ENCODE data around the gene RNF180. TPM values are rescaled to one million over a fixed set of nuclear protein-coding genes. Genes with fewer than 3 reads are reported as not detected.

Gene RNF180
- total RNA-seq, 4 donors from 2014 or later: 6.0 to 13.1 (median 10.1) TPM

DNA sequence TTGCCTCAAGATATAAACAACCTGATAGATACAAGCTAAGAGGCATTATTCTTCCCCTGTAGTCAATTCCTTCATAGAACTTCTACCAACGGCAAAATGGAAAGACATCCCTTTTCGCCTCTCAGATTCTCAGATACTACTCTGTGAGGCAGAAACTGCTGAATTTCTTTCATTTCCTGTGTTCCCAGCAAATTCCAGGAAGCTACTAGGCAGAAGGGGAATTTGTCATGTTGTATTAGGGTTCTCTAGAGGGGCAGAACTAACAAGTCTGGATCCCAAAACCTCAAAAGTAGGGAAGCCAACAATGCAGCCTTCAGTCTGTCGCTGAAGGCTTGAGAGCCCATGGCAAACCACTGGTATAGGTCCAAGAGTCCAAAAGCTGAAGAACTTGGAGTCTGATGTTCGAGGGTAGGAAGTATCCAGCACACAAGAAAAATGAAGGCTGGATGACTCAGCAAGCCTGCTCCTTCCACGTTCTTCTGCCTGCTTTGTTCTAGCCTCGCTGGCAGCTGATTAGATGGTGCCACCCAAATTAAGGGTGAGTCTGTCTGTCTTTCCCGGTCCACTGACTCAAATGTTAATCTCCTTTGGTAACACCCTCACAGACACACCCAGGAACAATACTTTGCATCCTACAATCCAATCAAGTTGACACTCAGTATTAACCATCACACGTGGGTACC lies 15.2 kb downstream of the RNF180 start:
- H3K9me3 ChIP-seq: no peaks in the 10 kb centered on the region
- H3K4me3 ChIP-seq: no peak overlapping the region
- no peaks in the 10 kb centered on the region for H3K36me3 ChIP-seq
- peaks cover 0 to 8% (median 0%) of the 10 kb centered on the region in 4 donors for H3K4me1 ChIP-seq
- TF ChIP-seq POLR2A (IDR thresholded peaks at IDR 0.05) (no peak), EP300 (IDR thresholded peaks at IDR 0.05) (no peak)
- TF ChIP-seq, protein P1, sequence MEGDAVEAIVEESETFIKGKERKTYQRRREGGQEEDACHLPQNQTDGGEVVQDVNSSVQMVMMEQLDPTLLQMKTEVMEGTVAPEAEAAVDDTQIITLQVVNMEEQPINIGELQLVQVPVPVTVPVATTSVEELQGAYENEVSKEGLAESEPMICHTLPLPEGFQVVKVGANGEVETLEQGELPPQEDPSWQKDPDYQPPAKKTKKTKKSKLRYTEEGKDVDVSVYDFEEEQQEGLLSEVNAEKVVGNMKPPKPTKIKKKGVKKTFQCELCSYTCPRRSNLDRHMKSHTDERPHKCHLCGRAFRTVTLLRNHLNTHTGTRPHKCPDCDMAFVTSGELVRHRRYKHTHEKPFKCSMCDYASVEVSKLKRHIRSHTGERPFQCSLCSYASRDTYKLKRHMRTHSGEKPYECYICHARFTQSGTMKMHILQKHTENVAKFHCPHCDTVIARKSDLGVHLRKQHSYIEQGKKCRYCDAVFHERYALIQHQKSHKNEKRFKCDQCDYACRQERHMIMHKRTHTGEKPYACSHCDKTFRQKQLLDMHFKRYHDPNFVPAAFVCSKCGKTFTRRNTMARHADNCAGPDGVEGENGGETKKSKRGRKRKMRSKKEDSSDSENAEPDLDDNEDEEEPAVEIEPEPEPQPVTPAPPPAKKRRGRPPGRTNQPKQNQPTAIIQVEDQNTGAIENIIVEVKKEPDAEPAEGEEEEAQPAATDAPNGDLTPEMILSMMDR (IDR thresholded peaks at IDR 0.05): no peak
- 63 to 64% methylated on average over 8 of the region's 8 CpGs for WGBS, 2 donors
- no peak overlapping the region for H3K27ac ChIP-seq
- H3K27me3 ChIP-seq: no peaks in the 10 kb centered on the region
- no peak for DNase-seq (ENCODE audit: low spot score in 2 of 2)

DNA sequence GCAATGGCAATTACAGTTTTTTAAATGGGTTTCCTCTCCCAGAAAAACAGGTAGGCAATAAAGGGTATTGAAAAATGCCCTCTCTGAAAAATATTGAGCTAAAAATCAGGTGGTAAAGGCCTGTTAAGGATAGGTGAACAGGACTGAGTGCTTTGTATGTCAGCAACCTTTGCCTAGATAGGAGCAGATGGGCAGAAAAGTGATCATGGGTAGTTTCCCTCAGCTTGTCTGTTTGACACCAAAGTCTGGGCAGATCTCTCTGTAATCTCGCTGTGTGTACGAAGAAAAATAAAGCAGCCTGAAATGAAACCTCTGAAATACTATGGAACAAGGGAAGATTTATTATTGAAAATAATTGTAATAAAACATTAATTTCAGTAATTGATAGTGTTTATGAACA lies 15.8 kb downstream of the RNF180 start:
- Histone ChIP-seq H3K4me1 (peaks cover 0 to 8% (median 0%) of the 10 kb centered on the region in 4 donors), H3K27me3 (no peaks in the 10 kb centered on the region), H3K4me3 (no peak overlapping the region), H3K27ac (no peak overlapping the region), H3K36me3 (no peaks in the 10 kb centered on the region), H3K9me3 (no peaks in the 10 kb centered on the region)
- no peak for DNase-seq (ENCODE audit: low spot score in 2 of 2)
- WGBS, 2 donors: 62 to 88% methylated on average over 2 of the region's 2 CpGs
- TF ChIP-seq POLR2A (IDR thresholded peaks at IDR 0.05) (no peak), EP300 (IDR thresholded peaks at IDR 0.05) (no peak)
- TF ChIP-seq, protein P1 (IDR thresholded peaks at IDR 0.05): no peak

DNA sequence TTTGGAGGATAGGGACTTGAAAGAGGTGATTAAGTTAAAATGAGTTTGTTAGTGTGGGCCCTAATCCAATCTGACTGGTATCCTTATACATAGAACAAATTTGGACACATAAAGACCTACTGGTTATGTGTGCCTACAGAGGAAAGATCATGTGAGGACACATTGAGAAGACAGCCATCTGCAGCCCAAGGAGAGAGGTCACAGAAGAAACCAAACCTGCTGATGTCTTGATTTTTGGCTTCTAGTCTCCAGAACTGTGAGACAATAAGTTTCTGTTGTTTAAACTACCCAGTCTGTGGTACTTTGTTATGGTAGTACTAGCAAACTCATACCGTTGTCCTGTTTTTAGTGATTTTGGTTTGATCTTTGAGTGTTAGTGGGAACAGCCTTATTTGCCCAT lies 18.3 kb downstream of the RNF180 start:
- Histone ChIP-seq H3K36me3 (no peaks in the 10 kb centered on the region), H3K27me3 (no peaks in the 10 kb centered on the region), H3K9me3 (no peaks in the 10 kb centered on the region), H3K4me1 (peaks cover 0 to 8% (median 0%) of the 10 kb centered on the region in 4 donors), H3K27ac (no peak overlapping the region), H3K4me3 (no peak overlapping the region)
- TF ChIP-seq EP300 (IDR thresholded peaks at IDR 0.05) (no peak), POLR2A (IDR thresholded peaks at IDR 0.05) (no peak)
- TF ChIP-seq, protein P1 (IDR thresholded peaks at IDR 0.05): no peak
- DNase-seq (ENCODE audit: low spot score in 2 of 2): no peak
- WGBS, 2 donors: 94 to 100% methylated on average over 1 of the region's 1 CpG

DNA sequence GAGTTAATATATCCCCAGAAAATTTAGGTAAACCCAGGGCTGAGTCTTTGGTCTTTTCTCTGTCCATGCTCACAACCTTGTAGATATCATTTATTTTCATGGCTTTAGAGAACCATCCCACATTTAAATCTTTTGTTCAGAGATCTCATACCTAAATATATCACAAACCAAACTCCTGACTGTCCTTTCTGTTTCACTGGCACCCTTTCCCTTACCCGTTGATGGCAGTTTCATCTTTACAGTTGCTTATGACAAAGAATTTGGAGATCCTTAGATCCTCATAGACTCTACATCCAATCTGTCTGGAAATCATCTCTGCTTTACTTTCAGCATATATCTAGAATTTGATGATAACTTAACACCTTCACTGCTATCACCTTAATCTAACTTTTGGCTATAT lies 19.2 kb downstream of the RNF180 start:
- DNase-seq (ENCODE audit: low spot score in 2 of 2): no peak
- Histone ChIP-seq H3K27me3 (no peaks in the 10 kb centered on the region), H3K4me1 (peaks cover 0 to 8% (median 0%) of the 10 kb centered on the region in 4 donors), H3K9me3 (no peaks in the 10 kb centered on the region), H3K27ac (no peak overlapping the region), H3K36me3 (no peaks in the 10 kb centered on the region), H3K4me3 (no peak overlapping the region)
- WGBS, 2 donors: 88 to 89% methylated on average over 1 of the region's 1 CpG
- TF ChIP-seq EP300 (IDR thresholded peaks at IDR 0.05): no peak

DNA sequence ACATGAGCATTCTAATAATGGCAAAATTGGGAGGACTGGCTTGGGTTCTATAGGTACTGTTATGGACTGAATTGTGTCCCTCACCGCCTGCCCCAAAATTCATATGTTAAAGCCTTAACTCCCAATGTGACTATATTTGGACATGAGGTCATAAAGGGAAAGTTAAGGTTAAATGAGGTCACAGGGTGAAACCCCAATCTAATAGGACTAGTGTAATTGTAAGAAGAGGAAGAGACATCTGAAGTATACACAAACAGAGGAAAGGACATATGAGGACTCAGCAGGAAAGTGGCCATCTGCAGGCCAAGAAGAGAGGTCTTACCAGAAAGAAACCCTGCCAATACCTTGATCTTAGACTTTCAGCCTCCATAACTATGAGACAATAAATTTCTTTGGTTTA lies 23.1 kb downstream of the RNF180 start:
- H3K4me1 ChIP-seq: peaks cover 0 to 7% (median 2%) of the 10 kb centered on the region in 4 donors
- no peaks in the 10 kb centered on the region for H3K9me3 ChIP-seq
- no peak overlapping the region for H3K27ac ChIP-seq
- H3K27me3 ChIP-seq: no peaks in the 10 kb centered on the region
- TF ChIP-seq EP300 (IDR thresholded peaks at IDR 0.05) (no peak), POLR2A (IDR thresholded peaks at IDR 0.05) (no peak)
- TF ChIP-seq, protein P1 (IDR thresholded peaks at IDR 0.05): no peak
- H3K4me3 ChIP-seq: no peak overlapping the region
- 92 to 94% methylated on average over 1 of the region's 1 CpG for WGBS, 2 donors
- no peaks in the 10 kb centered on the region for H3K36me3 ChIP-seq
- no peak for DNase-seq (ENCODE audit: low spot score in 2 of 2)
